ENCODE data around the gene CNR1.
A peak's percentile ranks its signal among the peaks of the same experiment; 100 is the strongest.
"Not testable (repeated sequence)": the region's sequence is repeated elsewhere in the genome, so short reads cannot be mapped to it uniquely, and the experiment has no call there.

Gene CNR1

DNA sequence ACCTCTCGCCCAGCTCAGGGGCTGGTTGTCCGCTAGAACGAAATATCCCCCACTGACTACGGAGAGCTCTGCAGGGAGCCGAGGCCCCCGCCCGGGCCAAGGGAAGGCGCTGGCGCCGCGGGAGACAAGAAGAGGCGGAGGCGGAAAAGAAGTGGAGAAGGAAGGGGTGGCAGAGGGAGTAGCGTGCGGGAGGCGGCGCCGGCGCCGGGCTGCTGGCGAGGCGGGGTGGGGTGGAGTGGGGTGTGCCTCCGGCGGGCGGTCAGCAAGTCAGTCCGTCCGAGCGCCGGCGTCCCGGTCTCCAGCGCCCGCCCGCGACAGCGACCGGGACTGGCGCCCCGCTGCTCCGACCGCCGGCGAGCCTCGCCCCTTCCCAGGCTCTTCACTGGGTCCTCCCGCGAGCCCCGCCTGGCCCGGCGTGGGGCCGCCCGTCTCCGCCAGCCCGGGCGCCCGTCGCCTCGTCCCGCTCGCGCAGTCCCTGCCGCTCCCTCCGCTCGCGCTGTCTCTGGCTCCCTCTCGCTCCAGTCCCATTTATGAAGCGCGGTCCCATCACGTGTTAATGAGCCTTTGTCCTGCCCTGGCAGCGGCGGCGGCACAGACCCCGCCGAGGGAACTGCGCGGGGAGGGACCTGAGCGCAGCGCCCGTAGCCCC, at the start of gene CNR1:
CNR1 (minus strand) TSS at position 504 of the 649 bp plus-strand sequence. CDS start 21,073 bp downstream, outside the sequence.
- peak; percentile 20 for DNase-seq

DNA sequence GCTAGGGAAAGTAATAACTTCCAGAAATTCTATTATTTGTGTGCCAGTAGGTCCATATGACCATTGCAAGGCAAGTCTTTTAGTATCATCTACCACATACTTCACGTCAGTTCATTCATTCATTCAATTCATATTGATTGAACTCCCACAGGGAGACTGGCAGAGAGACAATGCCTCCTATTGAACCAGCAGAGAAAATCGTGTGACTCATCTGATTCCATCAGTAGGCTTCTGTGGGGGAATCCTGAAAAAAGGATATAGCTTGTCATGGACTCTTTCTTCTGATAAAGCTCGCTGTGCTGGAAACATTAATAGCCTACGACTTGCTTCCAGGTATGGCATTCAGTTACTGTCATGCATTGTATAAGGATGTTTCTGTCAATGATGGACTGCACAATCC, 45.3 kb upstream of the CNR1 start:
- no peak for DNase-seq

- no peak for DNase-seq
Observed at GRCh38 chr6:88209301-88209700, 43.2 kb upstream of the CNR1 start.

DNA sequence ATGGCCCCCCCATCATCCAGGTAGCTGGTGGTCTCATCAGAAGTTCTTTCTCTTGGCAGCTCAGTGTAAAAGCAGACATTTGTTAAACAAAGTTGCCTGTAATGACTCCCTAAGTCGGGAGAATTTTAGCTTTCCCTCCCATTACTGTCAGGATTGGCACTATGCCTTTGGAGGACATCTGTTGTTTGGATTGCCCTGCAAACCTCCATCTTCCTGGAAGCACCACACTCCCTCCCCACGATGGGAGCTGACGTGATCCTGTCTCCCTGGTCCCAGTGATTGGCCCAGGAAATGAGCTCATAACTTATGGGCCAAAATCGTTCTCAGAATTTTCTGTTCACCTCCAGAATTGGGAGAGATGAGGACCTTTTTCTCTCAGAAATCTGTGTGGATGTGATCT, 42.6 kb upstream of the CNR1 start:
- DNase-seq: no peak

DNA sequence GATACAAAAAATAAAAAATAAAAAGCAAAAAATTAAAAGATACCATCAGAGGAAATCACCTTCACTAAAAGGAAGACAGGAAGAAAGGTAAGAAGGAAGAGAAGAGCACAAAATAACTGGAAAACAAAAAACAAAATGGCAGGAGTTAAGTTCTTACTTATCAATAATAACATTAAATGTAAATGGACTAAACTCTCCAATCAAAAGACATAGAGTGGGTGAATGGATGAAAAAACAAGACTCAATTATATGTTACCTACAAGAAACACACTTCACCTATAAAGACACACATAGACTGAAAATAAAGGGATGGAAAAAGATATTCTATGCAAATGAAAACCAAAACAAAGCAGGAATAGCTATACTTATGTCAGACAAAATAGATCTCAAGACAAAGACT, 35.6 kb upstream of the CNR1 start:
- DNase-seq: not testable (repeated sequence)

DNA sequence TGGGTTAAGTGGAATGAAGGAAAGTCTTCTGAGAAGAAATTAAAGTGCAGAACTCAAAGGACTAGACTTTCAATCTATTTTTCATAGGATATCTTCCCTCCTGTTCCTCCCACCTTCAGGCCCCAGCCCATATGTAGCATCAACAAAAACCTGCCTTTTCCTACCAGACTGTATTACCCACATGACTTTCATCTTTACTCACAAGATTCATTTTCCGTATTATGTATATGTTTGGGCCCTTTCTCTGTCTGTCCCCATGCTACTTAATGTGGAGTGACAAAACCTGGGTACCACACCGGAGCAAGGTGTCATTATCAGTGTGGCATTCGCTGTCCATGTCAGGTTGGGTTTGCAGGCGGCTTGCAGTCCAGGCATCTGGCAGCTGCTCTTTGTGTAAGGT, 18.8 kb upstream of the CNR1 start:
- DNase-seq: no peak

GRCh38 chr6:88183471-88183870, 17.3 kb upstream of the CNR1 start:
- no peak for DNase-seq

DNA sequence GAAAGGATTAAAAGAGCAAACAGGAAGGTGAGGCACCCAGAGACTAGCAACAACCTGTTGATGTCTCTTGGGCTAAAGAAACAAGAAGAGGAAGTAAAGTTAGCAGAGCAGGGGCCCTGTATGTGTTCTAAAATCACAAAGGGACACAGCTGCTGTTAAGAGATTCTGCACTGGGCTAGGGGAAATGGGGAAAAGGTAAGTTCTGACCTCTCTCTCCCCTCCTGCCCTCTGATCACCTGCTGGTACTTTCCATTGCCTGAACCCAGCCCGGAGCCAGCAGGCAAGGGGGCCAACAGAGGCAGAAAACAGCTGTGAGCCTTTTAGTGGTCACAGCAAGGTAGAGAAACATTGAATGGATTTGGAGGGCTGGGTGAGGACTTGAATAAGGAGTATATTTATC, 13.5 kb upstream of the CNR1 start:
- DNase-seq: no peak

DNA sequence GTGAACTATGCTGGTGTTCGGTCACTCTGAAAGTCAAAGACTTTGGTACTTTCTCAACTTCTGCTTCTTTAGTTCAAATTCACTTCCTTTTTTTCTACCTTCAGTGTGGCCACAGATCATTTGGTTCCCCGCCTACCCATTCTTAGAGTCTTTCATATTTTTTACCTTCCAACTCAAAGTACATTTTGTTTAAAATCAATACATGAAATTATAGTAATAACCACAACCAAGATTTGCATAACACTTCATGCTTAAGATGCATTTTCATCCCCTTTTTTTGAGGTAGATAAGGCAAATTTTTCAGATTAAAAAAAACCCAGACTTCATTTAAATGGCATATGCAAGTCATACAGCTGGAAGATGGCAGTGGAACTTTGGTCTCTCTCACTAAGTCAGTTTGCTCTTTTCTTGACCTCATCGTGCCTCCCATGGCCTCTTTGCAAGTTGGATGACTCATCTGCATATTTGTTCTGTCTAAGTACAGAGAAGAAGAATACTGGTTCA, 11.9 kb upstream of the CNR1 start:
- no peak for DNase-seq

- no peak for DNase-seq
Observed at GRCh38 chr6:88174906-88175305, 8.8 kb upstream of the CNR1 start.

GRCh38 chr6:88171312-88171711, 5.2 kb upstream of the CNR1 start:
- no peak for DNase-seq

DNA sequence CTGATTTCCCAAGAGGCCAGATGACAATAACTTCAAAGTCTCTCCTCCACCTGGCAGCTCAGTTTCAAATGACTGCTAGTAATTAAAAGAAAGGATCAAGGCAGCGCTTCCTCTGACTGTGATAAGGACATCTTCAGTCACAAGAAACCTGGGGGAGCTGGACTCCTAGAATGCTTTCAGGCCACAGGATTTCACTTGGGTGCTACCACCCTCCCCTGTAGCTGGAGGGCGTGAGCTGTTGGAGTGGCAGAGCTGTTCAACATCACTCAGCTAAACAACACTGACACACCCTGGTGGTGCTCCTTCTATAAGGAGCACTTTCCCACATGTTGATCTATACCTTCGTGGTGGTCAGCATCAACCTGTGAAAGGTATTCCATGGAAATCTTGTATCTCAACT, 2.2 kb upstream of the CNR1 start:
- DNase-seq: no peak

GRCh38 chr6:88167352-88167937, 1.3 kb upstream of the CNR1 start:
- no peak for DNase-seq

DNA sequence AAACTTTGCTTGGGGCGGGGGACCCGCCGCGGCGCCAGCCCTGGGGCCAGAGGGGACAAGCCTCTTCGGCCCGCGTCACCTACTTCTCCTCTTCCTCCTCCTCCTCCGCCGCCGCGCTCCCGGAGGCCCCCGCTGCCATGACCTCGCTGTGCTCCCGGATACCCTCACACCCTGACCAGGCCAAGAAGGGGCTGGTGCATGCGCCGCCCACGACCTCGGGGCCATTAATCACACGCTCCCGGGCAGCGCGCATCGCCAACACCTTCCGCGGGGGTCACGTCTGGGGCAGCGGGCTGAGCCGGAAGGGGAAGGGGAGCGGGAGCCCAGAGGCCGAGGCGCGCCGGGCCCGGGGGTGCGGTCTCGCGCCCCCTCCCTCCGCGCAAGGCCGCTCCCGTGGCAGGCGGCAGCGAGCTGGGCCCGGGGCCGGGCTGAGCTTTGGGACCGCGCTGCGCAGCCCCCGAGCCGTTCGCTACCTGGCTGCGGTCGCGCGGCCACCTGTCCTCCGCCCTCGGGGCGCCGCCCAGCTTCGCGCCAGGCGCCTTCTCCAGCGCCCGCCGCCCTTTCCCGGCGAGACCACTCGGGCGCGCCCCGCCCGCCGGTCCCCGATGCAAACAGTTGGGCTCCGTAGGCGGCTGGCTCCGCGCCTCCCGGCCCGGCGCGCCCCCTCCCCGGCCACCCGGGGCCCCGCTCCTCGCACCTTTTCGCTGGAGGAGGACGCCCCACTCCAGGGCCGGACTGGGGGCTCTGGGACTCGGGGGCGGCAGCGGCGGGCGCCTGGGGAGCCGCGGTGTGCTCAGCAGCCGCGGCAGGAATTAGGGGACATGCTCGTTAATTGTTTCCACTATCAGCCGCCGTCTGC, 575 bp upstream of the CNR1 start:
- no peak for DNase-seq

DNA sequence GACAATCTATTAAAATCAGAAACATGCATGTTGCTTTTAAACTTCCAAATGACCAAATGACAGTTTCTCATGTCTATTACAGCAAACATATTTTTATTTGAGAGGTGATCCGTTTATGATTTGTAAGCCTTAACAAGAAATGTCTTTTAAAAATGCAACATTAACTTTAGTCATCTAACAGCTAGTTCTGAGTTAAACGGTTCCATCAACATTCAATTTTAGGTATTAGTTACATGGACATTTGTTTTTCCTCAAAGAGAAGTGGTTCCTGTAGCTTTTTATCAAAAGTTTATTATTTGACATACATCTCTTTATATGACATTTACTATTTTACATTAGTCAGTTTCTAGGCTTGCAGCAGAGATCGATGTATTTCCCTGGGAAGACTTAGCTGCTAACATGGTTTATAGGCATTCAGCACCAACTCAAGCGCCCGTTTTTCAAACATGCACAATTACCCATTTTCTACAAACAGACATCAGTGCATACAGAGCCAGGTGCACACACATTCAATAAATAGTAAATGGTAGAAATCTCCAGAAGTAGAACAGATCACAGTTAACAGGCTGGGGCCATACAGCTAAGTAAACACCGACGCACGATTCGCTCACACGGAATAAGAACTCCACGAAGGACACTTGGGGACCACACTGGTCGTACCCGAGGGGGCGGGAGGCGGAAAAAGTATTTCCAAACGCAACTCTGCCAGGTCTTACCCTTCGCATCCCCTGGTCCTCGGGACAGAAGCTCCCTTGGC, 882 bp downstream of the CNR1 start:
- DNase-seq: no peak

DNA sequence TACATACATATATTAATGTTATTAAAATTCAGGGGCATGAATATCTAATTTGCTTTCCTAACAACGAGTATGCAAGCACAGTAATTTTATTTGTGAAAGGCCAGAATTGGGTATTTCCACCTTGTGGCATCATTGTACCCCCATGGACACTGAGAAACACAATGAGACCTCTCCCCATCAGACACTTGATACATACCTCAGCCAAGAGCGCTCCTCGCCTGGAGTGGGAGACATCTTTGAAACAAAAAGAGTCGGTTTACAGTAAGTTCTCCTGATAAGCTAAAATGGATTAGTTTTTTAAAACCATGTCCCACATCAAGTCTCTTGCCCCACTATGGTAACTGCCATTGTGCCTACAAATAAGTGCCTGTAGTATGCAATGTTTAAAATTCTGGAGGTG, 2.1 kb downstream of the CNR1 start:
- no peak for DNase-seq

GRCh38 chr6:88163616-88164015, 2.5 kb downstream of the CNR1 start:
- no peak for DNase-seq

DNA sequence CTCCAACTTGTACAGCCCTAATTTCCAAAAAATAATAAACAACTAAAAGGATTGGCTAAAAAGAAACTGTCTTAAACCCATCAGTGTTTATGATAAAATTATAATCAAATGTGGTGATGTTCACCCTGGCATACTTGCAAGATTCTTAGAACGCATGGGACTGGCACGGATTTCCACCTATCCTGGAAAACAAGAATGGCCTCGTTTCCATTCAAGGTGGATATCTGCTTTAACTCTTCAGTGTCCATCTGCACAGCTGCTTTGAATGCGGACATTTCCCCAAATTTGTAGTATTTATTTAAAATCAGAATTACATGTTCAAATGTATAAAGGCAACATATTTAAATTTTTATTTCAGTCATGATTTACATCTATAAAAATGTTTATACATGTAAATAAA, 4.2 kb downstream of the CNR1 start:
- no peak for DNase-seq

- no peak for DNase-seq
Observed at GRCh38 chr6:88157106-88157505, 9.0 kb downstream of the CNR1 start.

GRCh38 chr6:88145298-88145963, 20.7 kb downstream of the CNR1 start:
- DNase-seq: no peak

GRCh38 chr6:88144637-88145297, 21.4 kb downstream of the CNR1 start:
- DNase-seq: no peak
